Measurements from ENCODE around the gene CTNNA1.

The CTNNA1 gene

GRCh38 chr5:138844812-138845513 lies 91.7 kb downstream of the CTNNA1 start:
- DNase-seq (ENCODE audit: low read depth) = peak; percentile 15
- TF ChIP-seq CTCF (IDR thresholded peaks at IDR 0.05; ENCODE audit: control insufficient read depth, extremely low read depth, insufficient read depth) = no peak
- H3K4me3 ChIP-seq (ENCODE audit: low read depth, low read length) = no peak overlapping the region

- no peak overlapping the region for H3K4me3 ChIP-seq (ENCODE audit: low read depth, low read length)
- peak; percentile 72 for DNase-seq (ENCODE audit: low read depth)
- TF ChIP-seq CTCF (IDR thresholded peaks at IDR 0.05; ENCODE audit: control insufficient read depth, extremely low read depth, insufficient read depth) = no peak
These were observed 96.2 kb downstream of the CTNNA1 start for GRCh38 chr5:138849439-138849838.

- no peak overlapping the region for H3K4me3 ChIP-seq (ENCODE audit: low read depth, low read length)
- no peak for DNase-seq (ENCODE audit: low read depth)
- no peak for TF ChIP-seq CTCF (IDR thresholded peaks at IDR 0.05; ENCODE audit: control insufficient read depth, extremely low read depth, insufficient read depth)
These were observed 96.7 kb downstream of the CTNNA1 start for GRCh38 chr5:138849882-138850281.

- H3K4me3 ChIP-seq (ENCODE audit: low read depth, low read length) = no peak overlapping the region
- peak; percentile 59 for DNase-seq (ENCODE audit: low read depth)
- TF ChIP-seq CTCF (IDR thresholded peaks at IDR 0.05; ENCODE audit: control insufficient read depth, extremely low read depth, insufficient read depth) = no peak
These were observed 97.7 kb downstream of the CTNNA1 start for GRCh38 chr5:138850865-138851435.

- no peak for DNase-seq (ENCODE audit: low read depth)
- no peak overlapping the region for H3K4me3 ChIP-seq (ENCODE audit: low read depth, low read length)
- no peak for TF ChIP-seq CTCF (IDR thresholded peaks at IDR 0.05; ENCODE audit: control insufficient read depth, extremely low read depth, insufficient read depth)
These were observed 99.9 kb downstream of the CTNNA1 start for GRCh38 chr5:138853132-138853531.

- DNase-seq (ENCODE audit: low read depth) = no peak
- no peak for TF ChIP-seq CTCF (IDR thresholded peaks at IDR 0.05; ENCODE audit: control insufficient read depth, extremely low read depth, insufficient read depth)
- no peak overlapping the region for H3K4me3 ChIP-seq (ENCODE audit: low read depth, low read length)
These were observed 113.8 kb downstream of the CTNNA1 start for GRCh38 chr5:138867011-138867410.

GRCh38 chr5:138869038-138869437 lies 115.8 kb downstream of the CTNNA1 start:
- DNase-seq (ENCODE audit: low read depth) = no peak
- H3K4me3 ChIP-seq (ENCODE audit: low read depth, low read length) = no peak overlapping the region
- TF ChIP-seq CTCF (IDR thresholded peaks at IDR 0.05; ENCODE audit: control insufficient read depth, extremely low read depth, insufficient read depth) = no peak

Measured in LNCaP clone FGC (cell line).